GM10248 (cell line): Measurements from ENCODE around the gene PREX1.

Source experiments
- CTCF ChIA-PET: fragments of 300-600 bp; sonication (Branson Sonifier 250); formaldehyde crosslinking; extraction: SDS; loops from one replicate; lab custom pipeline; 2021; ENCODE audit warnings: antibody characterized with exemption; lab: Yijun Ruan, JAX
- POLR2A ChIA-PET: fragments of 350-650 bp; sonication (Branson Sonifier 250); formaldehyde crosslinking; extraction: SDS; loops from one replicate; lab custom pipeline; 2020; ENCODE audit warnings: antibody characterized with exemption; lab: Yijun Ruan, JAX
- DNase-seq: peaks from one replicate; pipeline ENCODE4 v3.0.0; 2012; ENCODE audit errors: extremely low spot score
- CTCF ChIP-seq: IDR thresholded peaks from 2 replicates; pipeline ENCODE4 v1.5.1; 2012; ENCODE audit warnings: mild to moderate bottlenecking, low read depth; ENCODE audit errors: extremely low read depth, missing control alignments, control extremely low read depth

Gene PREX1

GRCh38 chr20:48604426-48604825 is 223.4 kb downstream of the PREX1 start:
- ChIA-PET CTCF (interaction anchor here (0.6 to 7.8 kb wide), 2 partner anchors 16 kb away, joined by 3 to 51 read pairs; no protein-coding TSS in a partner anchor), POLR2A (no interaction called here)
- no peak for TF ChIP-seq CTCF
- DNase-seq, result no peak

GRCh38 chr20:48603819-48604405 is 223.9 kb downstream of the PREX1 start:
- ChIA-PET POLR2A (no interaction called here), CTCF (interaction anchor here (0.6 to 1.2 kb wide), 2 partner anchors 17 kb away, joined by 3 to 4 read pairs; no protein-coding TSS in a partner anchor)
- no peak for DNase-seq
- no peak for TF ChIP-seq CTCF

GRCh38 chr20:48603116-48603818 is 224.5 kb downstream of the PREX1 start:
- ChIA-PET POLR2A (no interaction called here), CTCF (interaction anchor here (1.2 kb wide), 1 partner anchor 17 kb away, joined by 4 read pairs; no protein-coding TSS in a partner anchor)
- no peak for DNase-seq
- TF ChIP-seq CTCF, result no peak

GRCh38 chr20:48601798-48602197 is 226.0 kb downstream of the PREX1 start:
- no peak for DNase-seq
- no peak for TF ChIP-seq CTCF
- POLR2A ChIA-PET, result no interaction called here
- CTCF ChIA-PET, result no interaction called here

- no peak for TF ChIP-seq CTCF
- POLR2A ChIA-PET, result interaction anchor here (0.7 kb wide), 1 partner anchor 41 kb away, joined by 3 read pairs; no protein-coding TSS in a partner anchor
- CTCF ChIA-PET, result no interaction called here
- no peak for DNase-seq
Measured at GRCh38 chr20:48600470-48600945, 227.3 kb downstream of the PREX1 start.

- CTCF ChIA-PET, result no interaction called here
- POLR2A ChIA-PET, result interaction anchor here (0.7 kb wide), 1 partner anchor 41 kb away, joined by 3 read pairs; no protein-coding TSS in a partner anchor
- no peak for TF ChIP-seq CTCF
- DNase-seq, result no peak
Measured at GRCh38 chr20:48599748-48600469, 227.9 kb downstream of the PREX1 start.
